Measurements from ENCODE around the gene RASSF10. TPM values are rescaled to one million over a fixed set of nuclear protein-coding genes. Genes with fewer than 3 reads are reported as not detected.

RASSF10 gene
- total RNA-seq, 1 donor from 2014 or later = not detected

GRCh38 chr11:12990162-12990480 lies 19.0 kb upstream of the RASSF10 start:
- TF ChIP-seq CTCF (IDR thresholded peaks at IDR 0.05; ENCODE audit: partially characterized antibody, unreplicated experiment) = no peak
- Mint-ChIP-seq H3K4me1 (ENCODE audit: low read depth, unreplicated experiment) (no peaks in the 10 kb centered on the region), H3K27ac (ENCODE audit: unreplicated experiment) (no peak overlapping the region), H3K9me3 (ENCODE audit: unreplicated experiment) (no peaks in the 10 kb centered on the region), H3K36me3 (ENCODE audit: unreplicated experiment) (no peaks in the 10 kb centered on the region), H3K4me3 (ENCODE audit: unreplicated experiment) (no peak overlapping the region), H3K27me3 (ENCODE audit: unreplicated experiment) (peaks cover 2% of the 10 kb centered on the region)
- no peak for DNase-seq

- Mint-ChIP-seq H3K4me3 (ENCODE audit: unreplicated experiment) (no peak overlapping the region), H3K36me3 (ENCODE audit: unreplicated experiment) (peaks cover 5% of the 10 kb centered on the region), H3K27me3 (ENCODE audit: unreplicated experiment) (peaks cover 2% of the 10 kb centered on the region), H3K27ac (ENCODE audit: unreplicated experiment) (no peak overlapping the region), H3K9me3 (ENCODE audit: unreplicated experiment) (no peaks in the 10 kb centered on the region), H3K4me1 (ENCODE audit: low read depth, unreplicated experiment) (no peaks in the 10 kb centered on the region)
- DNase-seq = no peak
- TF ChIP-seq CTCF (IDR thresholded peaks at IDR 0.05; ENCODE audit: partially characterized antibody, unreplicated experiment) = no peak
These were observed 17.7 kb upstream of the RASSF10 start for GRCh38 chr11:12991426-12991825.

- Mint-ChIP-seq H3K27ac (ENCODE audit: unreplicated experiment) (no peak overlapping the region), H3K4me3 (ENCODE audit: unreplicated experiment) (no peak overlapping the region), H3K27me3 (ENCODE audit: unreplicated experiment) (peaks cover 2% of the 10 kb centered on the region), H3K9me3 (ENCODE audit: unreplicated experiment) (no peaks in the 10 kb centered on the region), H3K4me1 (ENCODE audit: low read depth, unreplicated experiment) (no peaks in the 10 kb centered on the region), H3K36me3 (ENCODE audit: unreplicated experiment) (peaks cover 6% of the 10 kb centered on the region)
- no peak for TF ChIP-seq CTCF (IDR thresholded peaks at IDR 0.05; ENCODE audit: partially characterized antibody, unreplicated experiment)
- no peak for DNase-seq
These were observed 15.5 kb upstream of the RASSF10 start for GRCh38 chr11:12993626-12994025.

GRCh38 chr11:12994476-12994875 lies 14.6 kb upstream of the RASSF10 start:
- no peaks in the 10 kb centered on the region for H3K4me1 Mint-ChIP-seq (ENCODE audit: low read depth, unreplicated experiment)
- H3K4me3 Mint-ChIP-seq (ENCODE audit: unreplicated experiment) = no peak overlapping the region
- no peak for DNase-seq
- no peaks in the 10 kb centered on the region for H3K9me3 Mint-ChIP-seq (ENCODE audit: unreplicated experiment)
- H3K27ac Mint-ChIP-seq (ENCODE audit: unreplicated experiment) = no peak overlapping the region
- TF ChIP-seq CTCF (IDR thresholded peaks at IDR 0.05; ENCODE audit: partially characterized antibody, unreplicated experiment) = no peak
- peaks cover 2% of the 10 kb centered on the region for H3K27me3 Mint-ChIP-seq (ENCODE audit: unreplicated experiment)
- peaks cover 6% of the 10 kb centered on the region for H3K36me3 Mint-ChIP-seq (ENCODE audit: unreplicated experiment)

- no peak for TF ChIP-seq CTCF (IDR thresholded peaks at IDR 0.05; ENCODE audit: partially characterized antibody, unreplicated experiment)
- Mint-ChIP-seq H3K27ac (ENCODE audit: unreplicated experiment) (no peak overlapping the region), H3K4me1 (ENCODE audit: low read depth, unreplicated experiment) (no peaks in the 10 kb centered on the region), H3K36me3 (ENCODE audit: unreplicated experiment) (peaks cover 6% of the 10 kb centered on the region), H3K4me3 (ENCODE audit: unreplicated experiment) (no peak overlapping the region), H3K9me3 (ENCODE audit: unreplicated experiment) (no peaks in the 10 kb centered on the region), H3K27me3 (ENCODE audit: unreplicated experiment) (no peaks in the 10 kb centered on the region)
- DNase-seq = no peak
These were observed 13.9 kb upstream of the RASSF10 start for GRCh38 chr11:12995188-12995587.

Measured in glutamatergic neuron (in vitro differentiated cells).